Measurements from ENCODE around the gene PIP5K1A. TPM values are rescaled to one million over a fixed set of nuclear protein-coding genes. Genes with fewer than 3 reads are reported as not detected.
"Not testable (repeated sequence)": the region's sequence is repeated elsewhere in the genome, so short reads cannot be mapped to it uniquely, and the experiment has no call there.

Gene PIP5K1A
- total RNA-seq, 2 experiments from 2014 or later, result 53.9 to 61.1 TPM

DNA sequence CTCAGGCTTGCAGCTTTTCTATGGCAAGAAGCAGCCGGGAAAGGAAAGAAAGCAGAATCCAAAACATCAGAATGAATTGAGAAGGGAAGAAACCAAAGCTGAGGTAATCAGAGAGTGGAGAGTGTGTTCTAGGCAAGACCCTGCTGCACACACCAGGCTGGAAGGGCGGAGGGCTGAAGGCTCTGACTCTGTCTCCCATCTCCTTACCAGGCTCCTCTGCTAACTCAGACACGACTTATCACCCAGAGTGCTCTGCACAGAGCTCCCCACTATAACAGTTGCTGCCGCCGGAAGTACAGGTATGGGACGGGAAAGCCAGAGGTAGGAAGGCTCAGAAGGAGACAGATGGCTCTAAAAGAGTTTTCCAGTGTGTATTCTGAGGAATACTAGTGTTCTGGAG lies 31.2 kb upstream of the PIP5K1A start:
- H3K4me3 Mint-ChIP-seq, result peak overlapping the region; percentile 85
- H3K9me3 Mint-ChIP-seq, result no peaks in the 10 kb centered on the region
- H3K4me1 Mint-ChIP-seq, result peaks cover 49% of the 10 kb centered on the region
- POLR2A ChIA-PET, result interaction anchor here (1.4 to 4.3 kb wide), 6 partner anchors 10 to 143 kb away, joined by 3 to 37 read pairs (median 8); partner anchors contain the start of genes PSMD4, TNFAIP8L2 and VPS72
- H3K27me3 Mint-ChIP-seq, result no peaks in the 10 kb centered on the region
- no peak for DNase-seq
- CTCF ChIA-PET, result interaction anchor here (0.8 to 2.0 kb wide), 3 partner anchors 12 to 143 kb away, joined by 4 to 10 read pairs (median 7); no protein-coding TSS in a partner anchor
- H3K27ac Mint-ChIP-seq, result peak overlapping the region; percentile 83
- peaks cover 50% of the 10 kb centered on the region for H3K36me3 Mint-ChIP-seq (ENCODE audit: low read depth)

DNA sequence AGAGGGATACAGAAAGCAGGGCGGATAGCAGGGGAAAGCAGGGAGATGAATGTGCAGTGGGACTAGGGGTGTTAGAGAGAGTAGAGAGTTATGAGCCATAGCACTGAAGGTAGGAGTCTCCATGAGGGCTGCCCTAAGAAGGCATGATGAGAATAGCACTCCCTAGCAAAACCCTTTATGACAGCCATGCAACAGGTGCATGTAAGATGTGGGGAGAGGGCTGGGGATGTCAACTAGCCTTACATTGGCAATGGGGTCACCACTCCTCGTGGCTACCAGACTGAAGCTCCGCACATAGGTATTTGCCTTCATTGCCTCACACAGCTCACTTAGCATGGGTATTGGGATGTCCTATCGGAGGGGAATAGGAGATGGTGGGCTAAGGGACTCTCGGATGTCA lies 27.2 kb upstream of the PIP5K1A start:
- DNase-seq, result no peak
- CTCF ChIA-PET, result interaction anchor here (1.5 kb wide), 1 partner anchor 81 kb away, joined by 4 read pairs; no protein-coding TSS in a partner anchor
- POLR2A ChIA-PET, result interaction anchor here (1.0 to 2.2 kb wide), 3 partner anchors 14 to 84 kb away, joined by 4 to 12 read pairs (median 8); partner anchors contain the start of genes PSMD4, TNFAIP8L2 and VPS72
- Mint-ChIP-seq H3K4me1 (peaks cover 21% of the 10 kb centered on the region), H3K36me3 (ENCODE audit: low read depth) (peaks cover 58% of the 10 kb centered on the region), H3K27ac (no peak overlapping the region), H3K4me3 (no peak overlapping the region), H3K9me3 (no peaks in the 10 kb centered on the region), H3K27me3 (no peaks in the 10 kb centered on the region)

DNA sequence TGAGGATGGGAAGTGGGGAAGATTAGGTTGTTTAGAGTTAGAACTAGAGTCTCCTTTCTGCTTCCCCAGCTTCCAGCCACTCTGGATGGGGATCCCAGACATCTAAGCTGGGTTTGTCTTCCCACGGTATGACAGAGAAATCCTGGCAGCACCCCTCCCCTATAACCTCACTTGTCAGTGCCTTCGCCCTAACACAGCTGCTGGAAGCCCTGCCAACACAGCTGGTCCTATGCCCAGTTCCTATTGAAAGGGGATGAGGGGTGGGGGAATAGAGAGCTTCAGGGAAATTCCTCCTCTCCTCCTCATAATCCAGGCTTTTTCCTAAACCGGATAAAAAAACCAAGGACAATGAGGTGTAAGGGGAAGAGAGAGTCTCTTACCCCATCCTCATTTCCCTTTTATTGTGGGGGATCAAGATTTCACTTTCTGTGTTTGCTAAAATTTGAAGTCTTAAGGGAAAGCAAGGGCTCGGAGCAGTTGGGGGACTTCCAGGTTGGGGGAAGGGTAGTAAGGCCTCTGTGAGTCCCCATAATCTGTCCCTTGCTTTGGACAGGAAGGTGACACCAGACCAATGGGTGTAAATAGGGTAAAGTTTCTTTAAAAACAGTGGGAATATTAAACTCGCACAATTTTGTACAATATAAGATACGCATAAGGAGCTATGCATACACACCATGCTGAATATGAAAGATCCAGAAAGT lies 23.2 kb upstream of the PIP5K1A start:
- no peaks in the 10 kb centered on the region for H3K27me3 Mint-ChIP-seq
- H3K4me3 Mint-ChIP-seq, result no peak overlapping the region
- H3K27ac Mint-ChIP-seq, result no peak overlapping the region
- H3K9me3 Mint-ChIP-seq, result no peaks in the 10 kb centered on the region
- POLR2A ChIA-PET, result interaction anchor here (1.0 kb wide), 2 partner anchors 9 to 19 kb away, joined by 3 to 4 read pairs; partner anchors contain the start of genes SCNM1 and TNFAIP8L2
- CTCF ChIA-PET, result interaction anchor here (0.9 to 1.6 kb wide), 3 partner anchors 15 to 76 kb away, joined by 3 to 6 read pairs (median 3); partner anchors contain the start of gene VPS72
- no peak for DNase-seq
- no peaks in the 10 kb centered on the region for H3K4me1 Mint-ChIP-seq
- peaks cover 62% of the 10 kb centered on the region for H3K36me3 Mint-ChIP-seq (ENCODE audit: low read depth)

DNA sequence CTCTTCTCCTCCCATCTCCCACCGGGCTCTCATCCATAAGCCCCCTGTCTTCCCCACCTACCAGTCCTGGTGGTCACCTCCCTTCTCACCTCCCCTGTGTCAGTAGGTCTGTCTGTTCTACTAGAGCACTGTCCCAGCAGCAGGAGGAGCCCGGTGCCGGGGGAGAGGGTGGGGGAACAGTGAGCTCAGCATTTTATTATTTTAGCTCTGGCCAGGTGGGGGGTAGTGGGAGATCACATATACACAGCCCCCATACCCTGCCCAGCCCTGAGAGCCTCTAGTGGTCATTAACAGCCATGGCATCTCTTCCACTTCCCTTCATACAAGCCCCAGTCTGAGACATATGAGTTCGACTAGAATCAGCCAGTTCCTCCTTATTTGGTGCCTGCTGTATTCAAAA lies 22.5 kb upstream of the PIP5K1A start, which contains the start of gene TMOD4:
Gene TMOD4 (minus strand): TSS at position 119 of the 400 bp plus-strand sequence. CDS start 1,106 bp downstream, outside the sequence.
- H3K27ac Mint-ChIP-seq, result no peak within 1 kb of the TSS
- H3K27me3 Mint-ChIP-seq, result no peaks in the 10 kb centered on the region
- ChIA-PET POLR2A (interaction anchor here (1.0 kb wide), 2 partner anchors 10 to 19 kb away, joined by 3 to 4 read pairs; partner anchors contain the start of genes SCNM1 and TNFAIP8L2), CTCF (interaction anchor here (1.2 to 1.6 kb wide), 2 partner anchors 14 to 21 kb away, joined by 3 to 6 read pairs; partner anchors contain the start of gene VPS72)
- peaks cover 61% of the 10 kb centered on the region for H3K36me3 Mint-ChIP-seq (ENCODE audit: low read depth)
- no peaks in the 10 kb centered on the region for H3K4me1 Mint-ChIP-seq
- no peak within 1 kb of the TSS for H3K4me3 Mint-ChIP-seq
- DNase-seq, result no peak
- no peaks in the 10 kb centered on the region for H3K9me3 Mint-ChIP-seq

DNA sequence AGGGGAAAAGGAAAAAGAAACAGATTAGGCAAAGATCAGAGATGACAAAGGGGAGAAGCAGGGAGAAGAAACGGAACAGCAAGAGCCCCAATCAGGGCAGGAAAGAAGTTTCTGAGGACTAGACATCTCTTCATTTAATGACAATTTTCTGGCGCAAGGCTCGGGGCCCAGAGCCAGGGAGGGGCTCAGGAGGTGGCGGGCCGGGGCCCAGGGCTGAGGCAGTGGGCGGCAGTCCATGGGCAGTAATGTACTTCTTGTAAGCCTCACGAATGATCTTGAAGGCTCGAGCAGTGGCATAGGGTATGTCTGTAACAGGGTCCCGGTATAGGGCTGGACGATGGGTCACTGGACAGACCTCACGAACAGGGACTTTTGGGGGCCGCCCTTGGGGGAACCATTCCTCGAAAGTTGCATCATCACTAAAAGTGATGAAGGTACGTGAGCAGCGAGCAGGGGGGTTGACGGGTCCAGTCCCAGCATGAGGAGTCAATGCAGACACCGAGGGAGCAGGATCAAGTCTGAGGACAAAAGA lies 21.8 kb upstream of the PIP5K1A start:
- Mint-ChIP-seq H3K4me1 (no peaks in the 10 kb centered on the region), H3K36me3 (ENCODE audit: low read depth) (peaks cover 61% of the 10 kb centered on the region), H3K27ac (no peak overlapping the region), H3K4me3 (no peak overlapping the region), H3K27me3 (no peaks in the 10 kb centered on the region), H3K9me3 (no peaks in the 10 kb centered on the region)
- POLR2A ChIA-PET, result interaction anchor here (1.0 kb wide), 2 partner anchors 10 to 20 kb away, joined by 3 to 4 read pairs; partner anchors contain the start of genes SCNM1 and TNFAIP8L2
- CTCF ChIA-PET, result interaction anchor here (0.6 to 1.6 kb wide), 5 partner anchors 8 to 176 kb away, joined by 3 to 6 read pairs (median 4); partner anchors contain the start of gene VPS72
- DNase-seq, result no peak

DNA sequence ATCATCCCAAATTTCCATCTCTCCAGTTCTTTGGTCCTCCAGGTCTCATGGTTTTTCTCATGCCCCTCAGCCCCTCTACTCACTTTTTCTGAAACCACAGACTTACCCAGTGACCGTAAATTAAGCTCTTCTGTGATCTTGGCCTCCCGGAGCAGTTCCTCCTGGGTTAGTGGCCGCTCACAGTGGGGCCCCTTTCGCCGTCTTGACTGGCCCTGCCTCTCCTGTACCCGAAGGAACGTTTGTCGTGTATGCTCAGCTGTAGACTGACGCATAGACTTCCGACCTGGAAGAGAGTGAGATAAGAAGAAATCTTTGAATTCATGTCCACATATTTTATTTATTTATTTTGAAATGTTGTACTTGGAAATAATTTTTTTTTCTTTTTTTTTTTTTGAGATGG lies 14.1 kb upstream of the PIP5K1A start:
- ChIA-PET POLR2A (interaction anchor here (0.7 kb wide), 1 partner anchor 232 kb away, joined by 4 read pairs; no protein-coding TSS in a partner anchor), CTCF (no interaction called here)
- H3K27me3 Mint-ChIP-seq, result no peaks in the 10 kb centered on the region
- H3K27ac Mint-ChIP-seq, result no peak overlapping the region
- no peak overlapping the region for H3K4me3 Mint-ChIP-seq
- H3K36me3 Mint-ChIP-seq (ENCODE audit: low read depth), result peaks cover 49% of the 10 kb centered on the region
- peaks cover 18% of the 10 kb centered on the region for H3K4me1 Mint-ChIP-seq
- no peaks in the 10 kb centered on the region for H3K9me3 Mint-ChIP-seq
- DNase-seq, result no peak

DNA sequence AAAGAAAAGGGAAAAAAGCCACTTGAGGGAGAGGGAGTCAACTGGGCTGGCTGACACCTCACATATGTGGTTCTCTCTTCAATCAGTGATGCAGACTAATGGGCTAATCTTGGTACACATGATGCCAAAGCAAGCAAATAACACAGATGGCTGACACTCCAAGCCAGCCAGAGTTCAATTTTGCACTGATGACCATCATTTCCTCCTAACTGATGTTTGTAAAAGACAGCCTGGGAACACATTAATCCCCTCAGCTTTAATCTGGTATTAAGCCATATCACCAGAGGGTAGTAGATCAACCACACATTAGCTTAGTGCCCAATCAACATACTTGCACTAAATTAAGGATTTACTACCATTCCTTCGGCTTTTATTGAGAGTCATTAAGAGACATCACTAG lies 11.1 kb upstream of the PIP5K1A start:
- Mint-ChIP-seq H3K27me3 (no peaks in the 10 kb centered on the region), H3K4me3 (no peak overlapping the region), H3K9me3 (no peaks in the 10 kb centered on the region), H3K27ac (no peak overlapping the region), H3K36me3 (ENCODE audit: low read depth) (peaks cover 37% of the 10 kb centered on the region), H3K4me1 (peaks cover 35% of the 10 kb centered on the region)
- POLR2A ChIA-PET, result interaction anchor here (1.2 kb wide), 1 partner anchor 94 kb away, joined by 3 read pairs; no protein-coding TSS in a partner anchor
- no peak for DNase-seq
- CTCF ChIA-PET, result interaction anchor here (1.8 kb wide), 1 partner anchor 65 kb away, joined by 4 read pairs; no protein-coding TSS in a partner anchor

DNA sequence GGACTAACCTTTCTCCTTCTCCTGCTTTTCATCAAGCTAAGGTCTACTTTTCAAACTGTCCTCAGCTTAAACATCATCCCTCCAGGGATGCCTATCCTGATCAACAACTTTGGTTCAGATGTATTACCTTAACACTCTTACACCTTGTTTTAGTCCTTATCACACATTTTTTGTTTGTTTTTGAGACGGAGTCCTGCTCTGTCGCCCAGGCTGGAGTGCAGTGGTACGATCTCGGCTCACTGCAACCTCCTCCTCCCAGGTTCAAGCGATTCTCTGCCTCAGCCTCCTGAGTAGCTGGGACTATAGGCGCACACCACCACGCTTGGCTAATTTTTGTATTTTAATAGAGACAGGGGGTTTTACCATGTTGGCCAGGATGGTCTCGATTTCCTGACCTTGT lies 9.7 kb upstream of the PIP5K1A start:
- CTCF ChIA-PET, result interaction anchor here (0.8 to 2.2 kb wide), 5 partner anchors 8 to 63 kb away, joined by 3 to 6 read pairs (median 4); partner anchors contain the start of gene PIP5K1A
- peaks cover 25% of the 10 kb centered on the region for H3K36me3 Mint-ChIP-seq (ENCODE audit: low read depth)
- peak overlapping the region; percentile 100 for H3K4me3 Mint-ChIP-seq
- not testable (repeated sequence) for H3K27me3 Mint-ChIP-seq, H3K9me3 Mint-ChIP-seq, DNase-seq
- POLR2A ChIA-PET, result interaction anchor here (0.8 to 3.6 kb wide), 6 partner anchors 10 to 79 kb away, joined by 3 to 37 read pairs (median 4); partner anchors contain the start of genes LYSMD1, SCNM1 and TNFAIP8L2
- peaks cover 35% of the 10 kb centered on the region for H3K4me1 Mint-ChIP-seq
- peak overlapping the region; percentile 2 for H3K27ac Mint-ChIP-seq

DNA sequence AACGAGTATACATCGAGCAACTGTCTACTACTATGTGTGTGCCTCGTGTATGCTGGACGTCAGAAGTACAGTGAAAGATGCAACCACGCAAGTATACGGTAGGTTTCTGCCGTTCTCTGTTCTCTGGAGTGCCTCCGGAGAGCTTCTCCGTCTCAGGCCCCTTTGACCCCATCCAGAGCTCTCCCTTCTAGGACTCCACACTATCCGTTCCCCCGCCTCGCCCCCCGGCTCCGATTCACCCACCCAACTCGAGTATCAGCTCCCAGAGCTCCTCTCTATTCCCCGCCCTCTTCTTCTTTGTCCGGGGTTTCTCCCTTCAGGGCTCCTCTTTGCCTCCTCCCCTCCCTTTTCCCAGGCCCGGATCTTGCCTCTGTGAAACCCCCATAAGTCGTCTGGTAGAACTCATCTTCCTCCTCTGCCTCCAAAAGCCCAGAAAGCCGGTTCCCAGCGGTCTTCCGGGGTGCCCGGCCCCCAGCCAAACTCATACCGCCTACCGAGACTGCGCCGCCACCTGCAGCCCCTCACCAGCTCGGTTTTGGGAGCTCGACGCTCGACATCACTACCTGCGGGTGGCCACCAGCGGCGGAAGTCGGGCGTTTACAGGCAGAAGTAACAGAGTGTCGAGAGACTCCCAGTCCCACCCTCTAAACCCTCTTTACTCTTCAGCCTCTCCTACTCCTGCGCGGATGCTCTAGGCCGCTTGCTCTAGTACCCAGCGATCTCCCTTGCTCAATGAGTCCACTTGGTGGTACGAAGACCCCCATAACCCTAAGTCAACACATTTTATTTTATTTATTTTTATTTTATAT lies 8.5 kb upstream of the PIP5K1A start, which contains the start of gene VPS72:
Gene VPS72 (minus strand): TSS at position 561 of the 809 bp plus-strand sequence. CDS start 76 bp downstream, at position 485.
- peak; percentile 89 for DNase-seq
- POLR2A ChIA-PET, result interaction anchor here (0.6 to 3.6 kb wide), 33 partner anchors 9 to 827 kb away, joined by 3 to 37 read pairs (median 4); partner anchors contain the start of genes CDC42SE1, LYSMD1, MINDY1 and PI4KB
- peaks cover 16% of the 10 kb centered on the region for H3K36me3 Mint-ChIP-seq (ENCODE audit: low read depth)
- H3K9me3 Mint-ChIP-seq, result no peaks in the 10 kb centered on the region
- H3K4me3 Mint-ChIP-seq, result peak within 1 kb of the TSS; percentile 100
- H3K27me3 Mint-ChIP-seq, result peaks cover 3% of the 10 kb centered on the region
- peaks cover 35% of the 10 kb centered on the region for H3K4me1 Mint-ChIP-seq
- H3K27ac Mint-ChIP-seq, result peak within 1 kb of the TSS; percentile 95
- CTCF ChIA-PET, result interaction anchor here (0.6 to 2.2 kb wide), 10 partner anchors 9 to 851 kb away, joined by 3 to 9 read pairs (median 4); partner anchors contain the start of genes PIP5K1A, TMOD4 and TNFAIP8L2

DNA sequence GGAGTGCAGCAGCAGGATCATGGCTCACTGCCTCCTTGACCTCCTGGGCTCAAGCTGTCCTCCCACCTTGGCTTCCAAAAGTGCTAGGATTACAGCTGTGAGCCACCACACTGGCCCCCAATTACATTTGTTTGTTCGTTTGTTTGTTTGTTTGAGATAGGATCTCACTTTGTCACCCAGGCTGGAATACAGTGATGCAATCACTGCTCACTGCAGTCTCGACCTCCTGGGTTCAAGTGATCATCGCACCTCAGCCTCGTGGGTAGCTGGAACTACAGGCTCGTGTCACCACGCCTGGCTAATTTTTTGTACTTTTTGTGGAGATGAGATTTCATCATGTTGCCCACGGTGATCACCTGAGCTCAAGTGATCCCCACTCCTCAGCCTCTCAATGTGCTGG lies 6.3 kb upstream of the PIP5K1A start:
- H3K4me1 Mint-ChIP-seq, result peaks cover 36% of the 10 kb centered on the region
- ChIA-PET CTCF (interaction anchor here (0.8 kb wide), 1 partner anchor 35 kb away, joined by 4 read pairs; no protein-coding TSS in a partner anchor), POLR2A (interaction anchor here (1.2 kb wide), 1 partner anchor 26 kb away, joined by 3 read pairs; the partner anchor contains the start of gene SCNM1)
- no peaks in the 10 kb centered on the region for H3K9me3 Mint-ChIP-seq
- no peak overlapping the region for H3K27ac Mint-ChIP-seq
- H3K4me3 Mint-ChIP-seq, result no peak overlapping the region
- no peak for DNase-seq
- H3K27me3 Mint-ChIP-seq, result peaks cover 7% of the 10 kb centered on the region
- H3K36me3 Mint-ChIP-seq (ENCODE audit: low read depth), result peaks cover 4% of the 10 kb centered on the region

DNA sequence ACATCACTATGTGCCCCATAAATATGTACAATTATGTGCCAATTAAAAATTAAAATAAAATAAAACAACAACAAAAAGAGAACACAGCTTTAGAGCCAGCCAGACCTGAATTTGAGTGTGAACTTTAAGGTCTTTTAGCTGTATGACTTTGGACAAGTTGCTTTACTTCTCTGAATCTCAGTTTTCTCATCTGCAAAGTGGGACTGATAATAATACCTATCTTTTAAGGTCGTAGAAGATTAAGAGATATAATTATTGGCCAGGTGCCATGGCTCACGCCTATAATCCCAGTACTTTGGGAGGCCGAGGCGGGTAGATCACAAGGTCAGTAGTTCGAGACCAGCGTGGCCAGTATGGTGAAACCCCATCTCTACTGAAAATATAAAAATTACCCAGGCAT lies 5.0 kb upstream of the PIP5K1A start:
- Mint-ChIP-seq H3K9me3 (no peaks in the 10 kb centered on the region), H3K27me3 (peaks cover 7% of the 10 kb centered on the region), H3K4me3 (no peak overlapping the region), H3K36me3 (ENCODE audit: low read depth) (peaks cover 6% of the 10 kb centered on the region), H3K27ac (no peak overlapping the region), H3K4me1 (peaks cover 40% of the 10 kb centered on the region)
- no peak for DNase-seq
- POLR2A ChIA-PET, result no interaction called here
- CTCF ChIA-PET, result interaction anchor here (0.7 kb wide), 1 partner anchor 223 kb away, joined by 3 read pairs; no protein-coding TSS in a partner anchor

DNA sequence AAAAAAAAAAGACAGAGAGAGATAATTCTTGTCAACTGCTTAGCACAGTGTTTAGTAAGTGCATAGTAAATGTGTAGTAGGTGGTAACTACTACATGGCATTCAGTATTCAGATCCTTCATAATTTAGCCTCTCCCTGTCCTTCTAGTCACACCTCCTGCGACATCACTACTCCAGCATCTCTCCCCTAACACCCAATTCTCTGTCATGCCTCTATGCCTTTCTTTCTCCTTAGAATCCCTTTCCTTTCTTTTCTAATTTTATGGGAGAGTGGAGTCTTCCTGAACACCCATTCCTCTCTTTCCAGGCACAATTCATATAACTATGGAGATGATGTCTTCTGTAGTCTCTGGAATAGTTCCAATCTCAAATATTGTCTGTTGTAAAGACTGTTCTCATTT lies 4.5 kb upstream of the PIP5K1A start:
- no peaks in the 10 kb centered on the region for H3K9me3 Mint-ChIP-seq
- peaks cover 35% of the 10 kb centered on the region for H3K4me1 Mint-ChIP-seq
- peaks cover 7% of the 10 kb centered on the region for H3K27me3 Mint-ChIP-seq
- no peak for DNase-seq
- ChIA-PET POLR2A (no interaction called here), CTCF (interaction anchor here (0.9 kb wide), 1 partner anchor 147 kb away, joined by 5 read pairs; no protein-coding TSS in a partner anchor)
- H3K36me3 Mint-ChIP-seq (ENCODE audit: low read depth), result peaks cover 10% of the 10 kb centered on the region
- no peak overlapping the region for H3K27ac Mint-ChIP-seq
- H3K4me3 Mint-ChIP-seq, result no peak overlapping the region
